ENCODE measurements around the gene WDR5. TPM values are rescaled to one million over a fixed set of nuclear protein-coding genes. Genes with fewer than 3 reads are reported as not detected.
A peak's percentile ranks its signal among the peaks of the same experiment; 100 is the strongest.

WDR5 gene
- total RNA-seq, 4 donors from 2014 or later, result 24.1 to 40.1 (median 27.1) TPM

- TF ChIP-seq POLR2A (IDR thresholded peaks at IDR 0.05), result no peak
- TF ChIP-seq, protein P1, sequence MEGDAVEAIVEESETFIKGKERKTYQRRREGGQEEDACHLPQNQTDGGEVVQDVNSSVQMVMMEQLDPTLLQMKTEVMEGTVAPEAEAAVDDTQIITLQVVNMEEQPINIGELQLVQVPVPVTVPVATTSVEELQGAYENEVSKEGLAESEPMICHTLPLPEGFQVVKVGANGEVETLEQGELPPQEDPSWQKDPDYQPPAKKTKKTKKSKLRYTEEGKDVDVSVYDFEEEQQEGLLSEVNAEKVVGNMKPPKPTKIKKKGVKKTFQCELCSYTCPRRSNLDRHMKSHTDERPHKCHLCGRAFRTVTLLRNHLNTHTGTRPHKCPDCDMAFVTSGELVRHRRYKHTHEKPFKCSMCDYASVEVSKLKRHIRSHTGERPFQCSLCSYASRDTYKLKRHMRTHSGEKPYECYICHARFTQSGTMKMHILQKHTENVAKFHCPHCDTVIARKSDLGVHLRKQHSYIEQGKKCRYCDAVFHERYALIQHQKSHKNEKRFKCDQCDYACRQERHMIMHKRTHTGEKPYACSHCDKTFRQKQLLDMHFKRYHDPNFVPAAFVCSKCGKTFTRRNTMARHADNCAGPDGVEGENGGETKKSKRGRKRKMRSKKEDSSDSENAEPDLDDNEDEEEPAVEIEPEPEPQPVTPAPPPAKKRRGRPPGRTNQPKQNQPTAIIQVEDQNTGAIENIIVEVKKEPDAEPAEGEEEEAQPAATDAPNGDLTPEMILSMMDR (IDR thresholded peaks at IDR 0.05), result no peak
- Histone ChIP-seq H3K36me3 (no peaks in the 10 kb centered on the region), H3K4me3 (replicated peaks in 1 of 3) (no peak overlapping the region), H3K27me3 (no peaks in the 10 kb centered on the region), H3K4me1 (peaks cover 0 to 4% of the 10 kb centered on the region in 2 donors), H3K9me3 (no peaks in the 10 kb centered on the region), H3K27ac (no peak overlapping the region)
- intact Hi-C loops (cut with DNase I), result no loop called here
- DNase-seq, result no peak
- 80 to 95% methylated on average over 8 of the region's 8 CpGs for WGBS, 2 donors
Observed at GRCh38 chr9:134181648-134182034, 45.8 kb downstream of the WDR5 start.

DNA sequence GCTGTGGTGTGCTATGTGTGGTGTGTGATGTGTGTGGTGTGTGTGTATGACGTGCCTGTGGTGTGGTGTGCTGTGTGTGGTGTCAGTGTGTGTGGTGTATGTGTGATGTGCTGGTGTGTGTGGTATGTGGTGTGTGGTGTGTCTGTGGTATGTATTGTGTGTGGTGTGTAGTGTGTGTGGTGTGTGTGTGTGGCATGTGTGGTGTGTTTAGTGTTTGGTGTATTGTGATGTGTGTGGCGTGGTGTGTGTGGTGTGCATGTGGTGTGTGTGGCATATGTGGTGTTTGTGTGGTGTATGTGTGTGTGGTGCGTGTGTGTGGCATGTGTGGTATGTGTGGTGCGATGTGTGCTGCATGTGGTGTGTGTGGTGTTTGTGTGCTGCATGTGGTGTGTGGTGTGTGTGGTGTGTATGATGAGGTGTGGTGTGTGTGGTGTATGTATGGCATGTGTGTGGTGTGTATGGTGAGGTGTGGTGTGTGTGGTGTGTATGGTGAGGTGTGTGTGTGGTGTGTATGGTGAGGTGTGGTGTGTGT is 46.7 kb downstream of the WDR5 start:
- Histone ChIP-seq H3K9me3 (no peaks in the 10 kb centered on the region), H3K36me3 (no peaks in the 10 kb centered on the region), H3K27ac (no peak overlapping the region), H3K4me1 (peaks cover 0 to 8% of the 10 kb centered on the region in 2 donors), H3K27me3 (no peaks in the 10 kb centered on the region), H3K4me3 (replicated peaks in 1 of 3) (no peak overlapping the region)
- no peak for DNase-seq
- 89 to 92% methylated on average over 4 of the region's 4 CpGs for WGBS, 2 donors
- no peak for TF ChIP-seq POLR2A (IDR thresholded peaks at IDR 0.05)
- TF ChIP-seq, protein P1 (IDR thresholded peaks at IDR 0.05), result no peak
- intact Hi-C loops (cut with DNase I), result no loop called here

DNA sequence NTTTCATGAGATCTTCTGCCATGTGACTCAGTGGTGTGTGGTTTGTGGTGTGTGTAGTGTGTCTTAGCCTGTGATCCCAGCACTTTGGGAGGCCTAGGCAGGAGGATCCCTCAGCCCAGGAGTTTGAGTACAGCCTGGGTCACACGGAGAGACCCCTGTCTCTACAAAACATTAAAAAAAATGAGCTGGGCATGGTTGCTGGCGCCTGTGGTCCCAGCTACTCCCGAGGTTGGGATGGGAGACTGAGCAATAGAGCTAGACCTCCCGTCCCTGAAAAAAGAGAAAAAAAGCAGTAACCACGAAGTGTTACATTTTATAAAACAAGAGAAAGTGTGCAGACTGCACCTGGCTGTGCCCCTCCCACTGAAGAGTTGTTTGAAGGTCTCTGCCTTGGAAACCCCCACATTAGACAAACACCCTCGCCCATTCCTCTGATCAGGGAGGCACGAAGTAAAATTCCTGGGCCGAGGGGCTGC is 49.7 kb downstream of the WDR5 start:
- Histone ChIP-seq H3K9me3 (no peaks in the 10 kb centered on the region), H3K27me3 (no peaks in the 10 kb centered on the region), H3K36me3 (no peaks in the 10 kb centered on the region), H3K27ac (no peak overlapping the region), H3K4me1 (peaks cover 0 to 16% of the 10 kb centered on the region in 2 donors), H3K4me3 (replicated peaks in 1 of 3) (no peak overlapping the region)
- TF ChIP-seq, protein P1 (IDR thresholded peaks at IDR 0.05), result no peak
- no peak for TF ChIP-seq POLR2A (IDR thresholded peaks at IDR 0.05)
- intact Hi-C loops (cut with DNase I), result no loop called here
- 48 to 54% methylated on average over 8 of the region's 8 CpGs for WGBS, 2 donors
- DNase-seq, result peak in 1 of 2 donors; percentile 6

DNA sequence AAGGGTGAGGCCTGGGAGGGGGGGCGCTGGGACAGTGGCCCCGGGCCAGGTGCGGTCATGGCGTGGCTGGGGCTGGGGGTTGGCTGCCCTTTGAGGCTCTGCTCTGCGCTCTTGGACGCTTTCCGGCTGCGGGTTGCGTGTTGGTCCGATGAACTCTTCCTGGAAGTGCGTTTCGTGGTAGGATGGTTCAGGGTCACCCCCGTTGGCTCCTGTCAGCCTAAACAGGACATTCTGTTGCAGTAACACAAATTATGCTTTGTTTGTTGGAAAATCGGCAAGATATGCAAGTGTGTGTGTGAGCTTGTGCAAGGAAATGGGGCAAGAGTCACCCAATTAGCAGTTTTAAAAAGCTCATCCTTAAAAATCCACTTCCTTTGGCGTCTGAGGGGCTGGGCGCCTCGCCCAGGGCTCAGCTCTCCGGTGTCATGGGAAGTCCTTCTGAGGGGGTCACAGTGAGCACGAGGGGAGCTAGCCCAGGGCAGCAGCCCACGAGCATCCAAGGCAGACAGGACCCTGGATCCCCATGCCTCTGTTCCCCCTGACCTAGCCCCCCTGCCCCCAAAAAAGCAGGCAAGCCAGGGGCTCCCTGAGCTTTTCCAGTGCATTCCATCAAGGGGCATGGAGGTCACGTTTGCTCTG is 50.7 kb downstream of the WDR5 start:
- Histone ChIP-seq H3K4me3 (replicated peaks in 1 of 3) (no peak overlapping the region), H3K27me3 (no peaks in the 10 kb centered on the region), H3K36me3 (no peaks in the 10 kb centered on the region), H3K27ac (peak overlapping the region in 1 of 3 donors; percentile 45), H3K4me1 (peaks cover 0 to 16% of the 10 kb centered on the region in 2 donors), H3K9me3 (no peaks in the 10 kb centered on the region)
- intact Hi-C loops (cut with DNase I), result no loop called here
- TF ChIP-seq, protein P1 (IDR thresholded peaks at IDR 0.05), result no peak
- no peak for TF ChIP-seq POLR2A (IDR thresholded peaks at IDR 0.05)
- WGBS, 2 donors, result 54 to 68% methylated on average over 21 of the region's 21 CpGs
- DNase-seq, result peak in 1 of 2 donors; percentile 5

- no peak overlapping the region for H3K4me3 ChIP-seq (replicated peaks in 1 of 3)
- intact Hi-C loops (cut with DNase I), result no loop called here
- peaks cover 0 to 16% of the 10 kb centered on the region in 2 donors for H3K4me1 ChIP-seq
- peak; percentile 0 to 2 for DNase-seq
- no peaks in the 10 kb centered on the region for H3K36me3 ChIP-seq
- H3K27ac ChIP-seq, result peak overlapping the region in 1 of 3 donors; percentile 45
- WGBS, 2 donors, result 90 to 97% methylated on average over 11 to 12 of the region's 12 CpGs
- H3K9me3 ChIP-seq, result no peaks in the 10 kb centered on the region
- TF ChIP-seq, protein P1 (IDR thresholded peaks at IDR 0.05), result no peak
- TF ChIP-seq POLR2A (IDR thresholded peaks at IDR 0.05), result no peak
- H3K27me3 ChIP-seq, result no peaks in the 10 kb centered on the region
Observed at GRCh38 chr9:134187110-134187531, 51.2 kb downstream of the WDR5 start.
